ENCODE measurements around the gene CASK.

Gene CASK

DNA sequence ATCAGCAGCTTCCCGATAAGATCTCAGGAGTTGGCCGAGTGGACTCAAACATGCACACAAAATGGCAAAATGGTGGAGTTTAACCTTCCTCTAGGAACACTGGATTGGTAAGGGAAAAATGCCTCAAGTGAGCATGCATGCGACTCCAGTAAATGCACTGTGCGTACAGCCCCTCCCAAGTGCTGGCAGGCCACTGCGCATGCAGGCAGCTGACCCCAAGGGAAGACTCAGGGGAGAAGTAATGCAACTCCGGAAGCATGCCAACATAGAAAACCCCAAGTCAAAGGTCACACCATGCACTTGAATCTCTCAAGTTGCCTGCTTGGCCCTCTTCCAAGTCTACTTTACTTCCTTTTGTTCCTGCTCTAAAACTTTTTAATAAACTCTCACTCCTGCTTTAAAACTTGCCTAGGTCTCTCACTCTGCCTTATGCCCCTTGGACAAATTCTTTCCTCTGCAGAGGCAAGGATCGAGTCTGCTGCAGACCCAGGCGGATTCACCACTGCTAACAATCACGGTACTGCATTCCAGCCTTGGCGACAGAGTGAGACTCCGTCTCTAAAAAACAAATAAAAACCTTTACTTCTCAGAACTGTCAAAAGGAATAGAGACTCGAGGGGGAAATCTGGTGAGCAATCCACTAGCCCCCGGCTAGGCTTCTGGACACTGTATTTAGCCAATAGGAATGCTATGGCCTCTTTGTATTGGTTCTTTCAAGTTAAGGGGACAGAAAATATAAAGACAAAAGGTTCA lies 442.7 kb downstream of the CASK start:
- H3K4me3 ChIP-seq (ENCODE audit: low read depth, low read length): no peak overlapping the region
- DNase-seq (ENCODE audit: low read depth): no peak
- no peak for TF ChIP-seq CTCF (IDR thresholded peaks at IDR 0.05; ENCODE audit: control insufficient read depth, extremely low read depth, insufficient read depth)

DNA sequence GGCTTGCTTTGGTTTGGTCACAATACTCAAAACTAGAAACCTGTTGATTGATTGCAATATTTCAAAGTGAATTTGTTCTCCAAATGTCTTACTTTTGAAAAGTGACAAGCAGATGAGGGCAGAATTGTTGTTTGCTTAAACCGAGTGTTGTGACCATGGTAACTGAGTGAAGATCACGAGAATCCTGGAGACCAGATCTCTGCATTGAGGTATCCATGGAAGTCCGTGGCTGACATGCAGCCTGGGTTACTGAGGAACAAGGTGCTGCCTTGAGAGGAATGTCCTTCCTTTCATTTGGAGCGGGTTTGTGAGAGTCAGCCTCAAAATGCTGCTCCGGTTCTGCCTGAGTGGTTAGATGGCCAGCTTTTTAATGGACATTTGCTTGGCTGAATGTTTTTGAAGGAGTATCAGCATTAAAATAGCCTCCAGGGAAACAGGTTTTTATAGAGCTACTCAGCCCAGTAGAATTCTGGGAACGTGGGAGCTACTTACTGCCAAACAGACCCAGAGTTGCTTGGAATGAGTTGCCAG lies 444.9 kb downstream of the CASK start:
- TF ChIP-seq CTCF (IDR thresholded peaks at IDR 0.05; ENCODE audit: control insufficient read depth, extremely low read depth, insufficient read depth): no peak
- DNase-seq (ENCODE audit: low read depth): no peak
- no peak overlapping the region for H3K4me3 ChIP-seq (ENCODE audit: low read depth, low read length)

DNA sequence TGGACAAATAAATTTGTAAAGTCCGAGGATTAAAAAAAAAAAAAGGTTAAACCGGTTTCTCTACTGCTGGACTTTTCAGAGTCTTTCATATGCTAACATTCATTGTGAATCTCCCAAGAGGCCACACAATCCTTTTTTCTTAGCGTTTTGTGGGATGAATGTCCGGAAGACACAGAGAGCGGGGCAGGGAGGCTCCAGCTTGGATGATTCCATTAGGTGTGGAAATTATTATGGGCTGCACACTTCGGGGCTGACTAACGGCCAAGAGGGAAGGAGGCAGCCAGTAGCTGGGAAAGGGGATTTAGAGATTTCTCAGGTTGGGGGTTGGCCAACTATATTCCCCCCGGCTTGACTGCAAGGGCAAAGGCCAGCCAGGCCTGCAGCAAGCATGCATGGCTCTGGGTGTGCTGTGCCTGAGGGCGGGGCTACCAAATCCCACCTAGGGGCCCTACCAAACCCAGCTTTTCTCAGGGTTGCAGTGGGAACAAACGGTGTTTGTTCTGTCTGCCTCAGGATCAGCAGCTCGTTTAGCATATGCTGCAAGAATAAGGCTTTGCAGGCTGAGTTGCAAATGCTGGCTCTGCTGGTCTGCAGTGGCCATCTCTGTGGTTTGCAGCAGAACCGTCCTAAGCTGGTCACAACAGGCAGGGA lies 447.6 kb downstream of the CASK start:
- no peak for TF ChIP-seq CTCF (IDR thresholded peaks at IDR 0.05; ENCODE audit: control insufficient read depth, extremely low read depth, insufficient read depth)
- DNase-seq (ENCODE audit: low read depth): no peak
- H3K4me3 ChIP-seq (ENCODE audit: low read depth, low read length): no peak overlapping the region

GRCh38 chrX:41475191-41475590 lies 448.2 kb downstream of the CASK start:
- DNase-seq (ENCODE audit: low read depth): no peak
- TF ChIP-seq CTCF (IDR thresholded peaks at IDR 0.05; ENCODE audit: control insufficient read depth, extremely low read depth, insufficient read depth): no peak
- no peak overlapping the region for H3K4me3 ChIP-seq (ENCODE audit: low read depth, low read length)

- no peak for TF ChIP-seq CTCF (IDR thresholded peaks at IDR 0.05; ENCODE audit: control insufficient read depth, extremely low read depth, insufficient read depth)
- no peak for DNase-seq (ENCODE audit: low read depth)
- H3K4me3 ChIP-seq (ENCODE audit: low read depth, low read length): no peak overlapping the region
These were observed 448.6 kb downstream of the CASK start for GRCh38 chrX:41474726-41475100.

DNA sequence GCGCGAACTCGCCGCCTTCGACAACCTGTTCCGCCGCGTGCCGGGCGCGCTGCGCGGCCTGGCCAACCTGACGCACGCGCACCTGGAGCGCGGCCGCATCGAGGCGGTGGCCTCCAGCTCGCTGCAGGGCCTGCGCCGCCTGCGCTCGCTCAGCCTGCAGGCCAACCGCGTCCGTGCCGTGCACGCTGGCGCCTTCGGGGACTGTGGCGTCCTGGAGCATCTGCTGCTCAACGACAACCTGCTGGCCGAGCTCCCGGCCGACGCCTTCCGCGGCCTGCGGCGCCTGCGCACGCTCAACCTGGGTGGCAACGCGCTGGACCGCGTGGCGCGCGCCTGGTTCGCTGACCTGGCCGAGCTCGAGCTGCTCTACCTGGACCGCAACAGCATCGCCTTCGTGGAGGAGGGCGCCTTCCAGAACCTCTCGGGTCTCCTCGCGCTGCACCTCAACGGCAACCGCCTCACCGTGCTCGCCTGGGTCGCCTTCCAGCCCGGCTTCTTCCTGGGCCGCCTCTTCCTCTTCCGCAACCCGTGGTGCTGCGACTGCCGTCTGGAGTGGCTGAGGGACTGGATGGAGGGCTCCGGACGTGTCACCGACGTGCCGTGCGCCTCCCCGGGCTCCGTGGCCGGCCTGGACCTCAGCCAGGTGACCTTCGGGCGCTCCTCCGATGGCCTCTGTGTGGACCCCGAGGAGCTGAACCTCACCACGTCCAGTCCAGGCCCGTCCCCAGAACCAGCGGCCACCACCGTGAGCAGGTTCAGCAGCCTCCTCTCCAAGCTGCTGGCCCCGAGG lies 449.2 kb downstream of the CASK start:
- DNase-seq (ENCODE audit: low read depth): no peak
- no peak for TF ChIP-seq CTCF (IDR thresholded peaks at IDR 0.05; ENCODE audit: control insufficient read depth, extremely low read depth, insufficient read depth)
- no peak overlapping the region for H3K4me3 ChIP-seq (ENCODE audit: low read depth, low read length)
